GM21367 (cell line): Measurements from ENCODE around the gene MYO1D.

Experiments
- ATAC-seq: cut with Tn5 transposase; IDR thresholded peaks from one replicate; pipeline ENCODE4 v1.9.1; 2021; ENCODE audit not compliant: unreplicated experiment

MYO1D gene

GRCh38 chr17:32784113-32784512 lies 92.8 kb downstream of the MYO1D start:
- no peak for ATAC-seq

- no peak for ATAC-seq
These were observed 93.3 kb downstream of the MYO1D start for GRCh38 chr17:32783602-32784001.

DNA sequence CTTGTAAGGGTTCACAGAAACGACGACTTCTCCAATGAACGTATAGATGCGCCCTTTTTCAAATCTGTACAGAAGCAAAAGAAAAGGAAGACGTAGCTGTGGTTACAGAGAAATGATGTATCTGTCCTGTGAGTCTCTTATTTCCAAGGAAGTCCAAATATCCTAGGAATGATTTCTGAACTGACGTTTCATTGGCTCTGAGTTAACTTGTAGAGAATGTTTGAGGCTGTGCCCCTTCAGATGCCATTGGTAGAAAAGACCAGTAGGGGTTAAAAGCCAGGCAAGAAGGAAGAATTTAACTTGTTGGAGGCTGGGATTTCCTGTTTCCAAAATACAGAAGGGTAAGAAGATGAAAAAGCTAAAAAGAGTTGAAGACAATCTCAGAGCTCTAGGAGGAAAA lies 96.2 kb downstream of the MYO1D start:
- ATAC-seq, result no peak

DNA sequence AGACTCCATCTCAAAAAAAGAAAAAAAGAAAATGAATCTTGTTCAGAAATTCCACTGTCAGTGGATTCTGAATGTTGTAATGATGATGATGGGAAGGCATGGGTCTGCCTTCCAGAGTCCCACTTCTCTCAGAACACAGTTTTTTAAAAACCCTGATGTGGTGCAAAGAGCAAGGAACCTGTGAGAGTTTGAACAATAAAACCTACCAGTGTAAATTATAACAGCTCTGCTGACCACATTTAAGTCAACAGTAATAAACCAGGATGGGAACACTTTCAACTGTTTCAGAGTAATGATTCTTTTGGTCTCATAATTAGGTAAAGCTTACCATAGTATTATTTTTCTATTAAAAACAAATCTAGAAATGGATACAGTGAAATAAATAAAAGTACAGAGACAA lies 99.0 kb downstream of the MYO1D start:
- ATAC-seq, result no peak

GRCh38 chr17:32777436-32777835 lies 99.5 kb downstream of the MYO1D start:
- ATAC-seq, result no peak

GRCh38 chr17:32774695-32775084 lies 102.2 kb downstream of the MYO1D start:
- no peak for ATAC-seq

DNA sequence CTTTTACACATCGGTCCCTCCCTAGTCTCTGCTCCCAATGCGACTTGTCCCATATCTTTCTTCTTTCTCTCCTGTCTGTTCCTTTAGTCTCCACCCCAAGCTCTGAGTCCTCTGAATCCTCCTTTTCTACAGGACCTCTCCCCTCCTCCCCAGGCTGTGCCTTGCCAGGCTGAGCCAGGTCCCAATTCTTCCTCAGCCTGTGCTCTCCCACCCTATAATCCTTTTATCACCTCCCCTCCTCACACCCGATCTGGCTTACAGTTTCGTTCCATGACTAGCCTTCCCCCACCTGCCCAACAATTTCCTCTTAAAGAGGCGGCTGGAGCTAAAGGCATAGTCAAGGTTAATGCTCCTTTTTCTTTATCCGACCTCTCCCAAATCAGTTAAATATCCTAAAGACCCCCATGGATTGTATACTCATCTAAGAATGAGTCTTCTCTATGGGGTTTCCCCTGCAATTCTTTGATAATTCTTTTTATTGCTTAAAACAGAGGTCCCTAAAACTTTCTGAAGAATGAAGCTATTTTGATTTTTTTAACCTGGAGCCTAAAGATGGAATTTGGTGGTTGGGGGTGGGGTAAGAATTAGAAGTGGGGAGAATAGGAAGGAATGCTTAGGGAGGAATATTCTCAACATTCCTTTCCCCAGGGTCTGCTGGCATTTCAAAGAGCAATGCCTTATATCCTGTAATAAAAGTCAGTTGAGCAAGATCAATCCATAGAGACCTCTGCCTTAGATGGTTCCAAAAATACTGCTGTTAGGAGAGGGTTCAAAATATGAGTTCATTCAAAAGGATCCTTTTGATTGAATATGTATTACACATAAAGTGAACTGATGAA lies 102.8 kb downstream of the MYO1D start:
- ATAC-seq, result no peak

- ATAC-seq, result no peak
These were observed 104.4 kb downstream of the MYO1D start for GRCh38 chr17:32772453-32773025.

GRCh38 chr17:32771396-32771795 lies 105.5 kb downstream of the MYO1D start:
- no peak for ATAC-seq

GRCh38 chr17:32769846-32770245 lies 107.1 kb downstream of the MYO1D start:
- ATAC-seq, result no peak

DNA sequence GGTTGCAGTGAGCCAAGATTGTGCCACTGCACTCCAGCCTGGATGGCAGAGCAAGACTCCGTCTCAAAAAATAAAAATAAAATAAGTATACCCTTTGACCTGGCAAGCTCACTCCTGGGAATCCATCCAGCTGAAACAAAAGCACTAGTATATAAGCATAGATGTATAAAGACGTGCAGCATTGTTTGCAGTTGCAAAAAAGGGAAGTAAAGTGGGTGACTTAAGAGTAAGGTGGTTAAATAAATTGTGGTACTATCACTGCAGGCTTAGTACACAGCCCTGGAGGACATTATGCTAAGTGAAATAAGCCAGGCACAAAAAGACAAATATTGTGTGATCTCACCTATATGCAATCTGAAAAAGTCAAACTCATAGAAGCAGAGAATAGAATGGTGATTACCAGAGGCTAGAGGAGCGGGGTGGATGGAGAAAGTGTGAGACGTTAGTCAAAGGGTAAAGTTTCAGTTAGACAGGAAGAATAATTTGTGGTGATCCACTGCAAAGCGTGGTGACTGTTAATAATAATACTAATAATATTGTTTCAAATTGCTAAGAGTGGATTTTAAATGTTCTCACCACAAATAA lies 113.0 kb downstream of the MYO1D start:
- ATAC-seq, result no peak

DNA sequence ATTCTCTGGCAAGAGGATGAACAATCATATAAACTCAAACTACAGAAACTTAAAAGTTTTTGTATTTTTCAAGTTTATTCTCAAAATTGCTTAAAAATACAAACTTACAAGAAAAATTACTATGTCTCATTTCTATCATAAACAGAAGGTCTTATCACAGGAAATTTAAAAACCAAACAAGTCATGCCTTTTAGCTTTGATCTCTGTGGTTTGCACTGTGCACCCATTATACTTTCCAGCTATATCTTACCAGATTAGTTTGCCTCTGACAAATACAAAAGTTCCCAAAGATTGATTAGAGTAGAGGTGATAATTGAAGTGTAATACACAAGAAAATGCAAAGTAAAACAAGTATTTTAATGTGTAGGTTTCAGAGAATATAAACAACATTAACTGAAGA lies 117.4 kb downstream of the MYO1D start:
- ATAC-seq, result no peak

DNA sequence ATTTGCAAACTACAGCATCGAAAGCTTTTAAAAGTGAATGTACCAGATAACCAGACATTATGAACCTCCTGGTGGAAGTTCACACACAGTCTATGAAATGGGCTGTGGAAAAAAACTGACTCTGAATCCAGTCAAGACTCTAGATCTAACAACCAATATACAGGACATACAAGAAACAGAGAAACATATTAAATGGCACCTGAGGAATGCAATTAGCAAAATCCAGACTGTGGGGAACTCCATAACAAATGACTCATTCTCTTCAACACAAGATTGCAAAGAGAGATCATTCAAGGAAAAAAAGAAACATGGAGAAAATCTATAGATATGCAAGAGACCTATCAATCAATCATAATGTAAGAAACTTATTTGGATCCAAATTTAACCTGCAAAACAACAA lies 119.0 kb downstream of the MYO1D start:
- no peak for ATAC-seq

DNA sequence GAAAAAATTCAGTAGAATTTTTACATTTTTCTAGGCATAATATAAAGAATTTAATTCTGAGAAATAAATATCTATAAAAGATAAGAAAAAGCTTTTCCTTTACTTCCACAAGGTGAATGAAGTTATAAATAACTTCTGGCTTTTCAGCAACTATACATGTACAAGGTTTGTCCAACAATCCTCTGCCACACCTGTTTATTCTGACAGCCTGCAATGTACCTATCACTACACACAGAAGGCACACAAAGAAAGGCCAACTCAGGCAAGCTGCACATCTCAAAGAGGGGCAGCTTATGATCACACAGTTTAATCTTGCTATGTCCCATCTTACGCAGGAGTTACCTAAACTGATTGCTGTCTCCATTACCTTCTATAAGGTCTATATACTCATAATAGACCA lies 120.2 kb downstream of the MYO1D start:
- no peak for ATAC-seq

- ATAC-seq, result no peak
These were observed 121.7 kb downstream of the MYO1D start for GRCh38 chr17:32755045-32755805.

DNA sequence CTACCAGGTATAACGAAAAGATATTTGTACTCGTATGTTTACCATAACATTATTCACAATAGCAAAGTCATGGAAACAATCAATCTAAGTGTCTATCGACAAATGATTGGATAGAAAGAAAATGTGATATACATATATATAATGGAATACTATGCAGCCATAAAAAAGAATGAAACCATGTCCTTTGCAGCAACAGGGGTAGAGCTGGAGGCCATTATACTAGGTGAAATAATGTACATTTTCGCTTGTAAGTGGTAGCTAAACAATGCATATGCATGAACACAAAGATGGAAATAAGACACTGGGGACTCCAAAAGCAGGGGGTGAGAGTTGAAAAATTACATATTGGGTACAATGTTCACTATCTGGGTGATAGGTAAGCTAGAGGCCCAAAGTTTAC lies 124.0 kb downstream of the MYO1D start:
- no peak for ATAC-seq

GRCh38 chr17:32747856-32748255 lies 129.1 kb downstream of the MYO1D start:
- no peak for ATAC-seq

GRCh38 chr17:32746698-32747097 lies 130.2 kb downstream of the MYO1D start:
- no peak for ATAC-seq

GRCh38 chr17:32746280-32746679 lies 130.6 kb downstream of the MYO1D start:
- no peak for ATAC-seq

GRCh38 chr17:32742681-32743538 lies 134.0 kb downstream of the MYO1D start:
- no peak for ATAC-seq

- ATAC-seq, result no peak
These were observed 135.5 kb downstream of the MYO1D start for GRCh38 chr17:32741381-32741780.
